Posterior vena cava (tissue), 2 donors: Measurements from ENCODE around the gene HEXA. TPM values are rescaled to one million over a fixed set of nuclear protein-coding genes. Genes with fewer than 3 reads are reported as not detected.

Source experiments
- DNase-seq: peaks from one replicate; pipeline ENCODE4 v3.0.0-alpha.2; 2020; ENCODE audit warnings: low spot score
- intact Hi-C, 2 donors: fragments of 100-400 bp; cut with DNase I; formaldehyde crosslinking; loops; one replicate each; pipeline versions ENCODE4 v1.14.1 to v1.14.2; 2022 to 2023
- total RNA-seq, 2 donors: library from RNA; stranded (reverse); fragmentation: NEBNext Ultra II Directional; extraction: Animal tissue kit (Norgen Biotek cat#: 25700); gene quantifications; one replicate each; pipeline ENCODE4 v1.2.1, GENCODE V29; 2021
- donor health status: DM: yes; HTN: yes; CAD: no.
- donor health status: DM: yes; HTN: yes; CAD: no.

The HEXA gene
- total RNA-seq, 2 donors from 2014 or later: 84.0 to 120 TPM

DNA sequence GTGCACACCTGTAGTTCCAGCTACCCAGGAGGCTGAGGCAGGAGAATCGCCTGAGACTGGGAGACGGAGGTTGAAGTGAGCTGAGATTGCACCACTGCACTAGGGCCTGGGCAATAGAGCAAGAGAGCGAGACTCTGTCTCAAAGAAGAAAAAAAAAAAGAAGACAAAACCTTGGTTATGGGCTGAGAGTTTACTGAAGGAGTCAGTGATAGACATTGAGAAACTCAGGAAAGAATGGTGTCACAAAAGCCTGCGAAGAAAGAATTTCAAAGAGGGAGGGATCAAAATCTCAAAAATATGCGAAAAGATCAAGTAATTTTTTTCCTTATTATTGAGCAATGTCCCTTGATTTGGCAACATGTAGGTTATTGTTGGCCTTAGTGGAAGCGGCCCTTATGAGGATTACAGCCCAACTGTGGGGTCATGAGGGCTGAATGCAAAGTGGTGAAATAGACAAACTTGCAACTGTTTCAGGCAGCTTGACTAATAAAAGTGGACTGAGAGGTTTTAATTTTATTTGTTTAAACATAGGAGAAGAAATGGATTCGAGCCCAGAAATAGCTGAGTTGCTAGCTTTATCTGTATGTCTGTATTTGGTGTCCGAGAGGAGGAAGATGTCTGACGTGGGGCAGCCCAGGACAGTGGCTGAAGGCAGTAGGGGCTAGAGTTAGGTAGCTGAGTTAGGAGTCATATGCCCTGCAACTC is 37.0 kb downstream of the HEXA start:
- no peak for DNase-seq
- intact Hi-C loops: no loop called here

DNA sequence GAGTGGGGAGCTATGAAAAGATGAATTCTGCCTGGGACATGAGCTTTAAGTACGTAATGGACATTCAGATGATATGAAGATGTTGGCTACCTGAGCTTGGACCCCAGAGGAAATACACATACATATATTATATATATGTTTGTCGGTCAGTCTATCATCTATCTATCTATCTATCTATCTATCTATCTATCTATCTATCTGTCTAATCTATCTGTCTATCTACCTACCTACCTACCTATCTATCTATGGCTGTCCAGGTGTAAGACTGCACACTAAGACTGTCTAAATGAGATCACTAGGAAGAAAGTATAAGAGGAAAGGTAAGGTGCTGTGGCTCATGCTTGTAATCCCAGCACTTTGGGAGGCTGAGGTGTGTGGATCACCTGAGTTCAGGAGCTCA is 37.7 kb downstream of the HEXA start:
- no peak for DNase-seq
- intact Hi-C loops: no loop called here

DNA sequence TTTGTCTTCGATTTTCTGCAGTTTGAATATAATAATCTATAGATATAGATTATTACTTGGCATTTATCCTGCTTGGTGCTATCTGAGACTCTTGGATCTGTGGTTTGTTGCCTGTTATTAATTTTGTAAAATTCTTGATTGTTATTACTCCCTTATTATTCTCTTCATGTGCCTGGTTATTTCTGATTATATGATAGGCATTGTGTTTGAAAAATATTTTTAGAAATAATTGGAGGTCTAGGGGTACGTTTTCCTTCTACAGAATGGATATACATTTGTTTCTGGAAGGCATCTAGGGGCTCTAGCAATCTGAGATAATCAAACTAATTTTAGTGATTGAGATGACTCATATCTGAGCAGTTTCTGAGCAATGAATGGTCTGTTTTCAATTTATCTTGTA is 41.0 kb downstream of the HEXA start:
- no peak for DNase-seq
- intact Hi-C loops: no loop called here

DNA sequence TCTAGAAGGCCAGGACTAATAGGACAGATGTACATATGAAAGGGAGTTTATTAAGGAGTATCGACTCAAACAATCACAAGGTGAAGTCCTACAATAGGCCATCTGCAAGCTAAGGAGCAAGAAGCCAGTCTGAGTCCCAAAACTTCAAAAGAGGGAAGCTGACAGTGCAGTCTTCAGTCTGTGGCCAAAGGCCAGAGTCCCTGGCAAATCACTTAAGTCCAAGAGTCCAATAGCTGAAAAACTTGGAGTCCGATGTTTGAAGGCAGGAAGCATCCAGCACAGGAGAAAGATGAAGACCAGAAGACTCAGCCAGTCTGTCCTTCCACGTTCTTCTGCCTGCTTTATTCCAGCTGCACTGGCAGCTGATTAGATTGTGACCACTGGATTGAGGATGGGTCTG is 44.8 kb downstream of the HEXA start:
- intact Hi-C loops: no loop called here
- DNase-seq: no peak

DNA sequence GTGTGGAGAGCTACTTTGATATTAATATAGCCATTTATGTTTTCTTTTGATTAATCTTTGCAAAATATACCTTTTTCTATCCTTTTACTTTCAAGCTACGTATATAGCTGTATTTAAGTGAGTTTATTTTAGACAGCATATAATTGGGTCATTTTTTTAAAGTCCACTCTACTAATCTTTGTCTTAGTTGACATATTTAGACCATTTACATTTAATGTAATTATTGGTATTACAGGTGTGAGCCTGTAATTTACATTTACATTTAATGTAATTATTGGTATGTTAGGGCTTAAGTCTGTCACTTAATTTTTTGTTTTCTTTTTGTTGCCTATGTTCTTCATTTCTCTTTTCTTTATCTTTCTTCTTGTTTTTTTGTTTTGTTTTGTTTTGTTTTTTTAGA is 52.1 kb downstream of the HEXA start:
- intact Hi-C loops: no loop called here

DNA sequence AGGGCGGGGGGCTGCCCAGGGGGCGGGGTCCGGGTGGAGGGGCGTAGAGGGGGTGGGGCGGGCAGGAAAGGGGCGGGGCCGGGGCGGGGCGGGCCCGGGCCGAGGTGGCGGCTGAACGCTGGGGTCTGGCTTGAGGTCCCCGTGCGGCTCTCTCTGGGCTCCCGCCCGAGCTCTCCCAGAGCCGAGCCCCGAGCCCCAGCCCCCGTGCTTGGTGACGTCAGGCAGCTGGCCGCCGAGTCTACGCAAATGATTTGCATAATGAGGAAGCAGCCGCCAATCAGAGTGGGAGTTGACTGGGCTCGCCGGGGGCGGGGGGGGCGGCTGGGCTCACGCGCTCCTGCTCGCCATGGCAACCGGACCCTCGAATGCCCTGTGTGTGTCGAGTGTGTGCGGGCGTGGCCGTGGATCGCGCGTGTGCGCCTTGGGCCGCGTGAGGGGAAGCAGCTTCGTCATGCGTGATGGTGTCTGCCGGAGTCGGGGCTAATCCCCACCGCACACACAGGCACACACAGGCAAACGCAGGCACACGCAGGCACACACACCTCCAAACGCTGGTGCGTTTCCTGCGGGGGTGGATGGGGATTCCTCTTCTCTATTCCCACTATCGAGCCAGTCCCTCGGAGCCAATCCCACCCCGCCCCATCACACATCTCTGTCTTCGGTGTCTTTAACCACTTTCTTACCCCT is 55.7 kb downstream of the HEXA start, which contains the start of gene CELF6:
TSS of gene CELF6 (minus strand) at position 173 of the 687 bp plus-strand sequence. CDS start 283 bp downstream, outside the sequence.
- intact Hi-C loops: no loop called here
- peak; percentile 95 for DNase-seq

More for the DNA sequence above, 52.1 kb downstream of the HEXA start:
- no peak for DNase-seq

DNA sequence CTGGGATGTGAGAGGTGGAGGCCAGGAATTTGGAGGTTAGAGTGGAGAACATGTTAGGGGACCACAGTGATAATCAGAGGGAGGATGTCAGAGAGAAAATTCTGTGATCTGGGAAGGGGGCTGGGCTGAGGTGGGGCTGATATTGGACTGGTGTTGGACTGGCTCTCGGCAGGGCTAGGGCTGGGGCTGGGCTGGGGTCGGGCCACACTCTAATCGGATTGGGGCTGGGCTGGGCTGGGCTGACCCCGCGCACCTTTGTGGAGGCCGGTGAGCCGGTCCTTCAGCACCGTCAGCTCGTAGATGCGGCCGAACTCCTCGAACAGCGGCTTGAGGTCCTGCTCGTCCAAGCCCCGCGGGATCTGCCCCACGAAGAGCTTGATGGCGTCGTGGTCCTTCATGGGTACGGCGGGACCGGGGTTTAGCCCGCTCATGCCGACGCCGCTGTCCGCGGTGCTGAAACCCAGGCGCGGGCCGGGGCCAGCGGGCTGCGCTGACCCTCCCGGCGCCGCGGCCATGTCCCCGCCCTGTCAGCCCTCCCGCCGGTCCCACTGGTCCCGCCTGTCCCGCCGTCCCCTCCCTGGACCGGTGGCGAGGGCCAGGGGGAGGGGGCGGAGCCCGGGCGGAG is 56.3 kb downstream of the HEXA start:
- intact Hi-C loops: no loop called here
- peak; percentile 92 for DNase-seq

DNA sequence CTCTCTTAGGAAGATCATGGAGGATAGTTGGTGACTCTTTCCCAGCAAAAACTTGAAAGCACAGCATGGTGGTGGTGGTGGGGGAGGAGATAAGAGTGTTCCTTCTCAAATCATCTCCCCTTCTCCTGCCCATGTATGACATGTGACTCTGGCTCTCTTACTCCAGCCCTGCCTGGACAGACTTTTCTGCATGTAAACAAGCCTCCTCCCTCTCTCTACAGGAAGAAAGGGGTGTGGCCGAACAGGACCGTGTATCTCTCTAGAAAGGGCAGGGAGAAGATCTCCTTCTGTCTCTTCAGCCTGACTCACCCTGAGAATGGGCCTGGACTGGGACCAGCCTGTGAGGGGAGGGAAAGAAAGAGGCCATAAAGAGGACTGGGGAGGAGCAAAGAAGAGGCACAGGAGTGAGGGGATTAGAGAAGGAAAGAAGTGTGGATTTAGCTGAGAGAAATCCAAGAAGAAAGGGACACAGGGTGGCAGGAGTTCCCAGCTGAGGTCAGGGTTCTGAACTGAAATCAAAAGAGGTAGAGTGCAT is 57.3 kb downstream of the HEXA start:
- DNase-seq: no peak
- intact Hi-C loops: no loop called here

DNA sequence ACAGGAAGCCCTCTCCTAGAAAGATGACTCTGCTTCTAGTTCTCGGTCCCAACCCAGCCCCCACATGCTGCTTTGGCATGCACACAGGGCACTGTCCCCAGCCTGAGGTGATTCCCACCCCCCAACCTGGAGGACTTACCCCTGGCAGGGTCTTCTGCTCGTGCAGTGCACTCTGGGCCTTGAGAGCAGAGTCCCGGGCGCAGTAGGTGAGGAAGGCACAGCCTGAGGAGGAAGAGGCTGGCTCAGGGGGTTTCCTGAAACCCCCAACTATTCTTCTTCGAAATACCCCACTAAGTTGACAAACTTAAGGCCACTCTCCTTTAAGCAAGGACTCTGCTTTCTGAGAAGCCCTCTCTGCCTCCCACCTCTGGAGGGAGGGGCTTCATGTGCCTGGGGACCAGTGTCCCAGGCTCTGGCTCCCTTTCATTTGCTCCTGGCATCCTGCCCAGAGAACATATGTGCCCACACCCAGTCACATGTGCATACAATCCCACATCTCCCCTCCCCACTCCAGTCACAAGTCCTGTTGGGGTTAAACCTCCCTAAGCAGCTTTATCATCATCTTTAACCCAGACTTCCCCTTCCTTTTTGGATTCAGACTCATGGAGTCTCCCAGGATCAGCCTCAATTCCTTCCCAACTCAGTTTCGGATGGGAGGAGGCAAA is 60.0 kb downstream of the HEXA start:
- no peak for DNase-seq
- intact Hi-C loops: no loop called here

DNA sequence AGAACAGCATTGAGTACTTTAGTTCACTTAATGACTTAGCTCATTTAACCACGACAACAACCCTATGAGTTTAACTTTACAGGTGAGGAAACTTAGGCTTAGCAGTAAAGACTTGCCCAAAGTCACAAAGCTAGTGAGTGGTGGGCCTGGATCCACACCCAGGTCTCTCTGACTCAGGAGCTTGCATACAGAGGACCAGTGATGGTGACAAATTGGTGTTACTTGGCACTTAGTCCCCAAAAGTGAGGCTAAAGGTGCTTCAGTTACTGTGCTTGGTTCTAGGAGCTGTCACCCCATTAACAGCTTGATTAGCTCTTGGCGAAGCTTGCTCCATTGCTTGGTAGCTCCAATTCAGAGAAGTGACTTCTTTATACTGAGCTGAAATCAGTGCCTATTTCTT is 61.9 kb downstream of the HEXA start:
- intact Hi-C loops: no loop called here
- DNase-seq: no peak

DNA sequence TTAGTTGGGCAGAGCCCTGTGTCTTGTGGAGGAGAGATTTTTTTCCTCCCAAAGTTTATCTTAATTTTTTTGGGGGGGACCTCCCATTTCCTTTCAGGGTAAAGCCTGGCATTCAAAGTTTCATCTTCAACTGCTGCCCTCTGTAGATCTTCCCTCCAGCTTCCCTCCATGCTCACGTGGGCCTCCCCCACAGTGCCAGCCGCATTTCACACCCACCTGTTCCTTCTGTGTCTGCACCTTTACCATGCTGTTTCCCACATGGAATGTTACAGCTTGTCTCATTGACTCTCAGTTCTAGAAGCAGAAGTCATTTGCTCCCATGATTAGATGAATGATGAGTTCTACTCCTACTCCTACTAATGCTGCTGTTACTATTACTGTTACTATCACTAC is 62.4 kb downstream of the HEXA start:
- intact Hi-C loops: no loop called here
- no peak for DNase-seq

DNA sequence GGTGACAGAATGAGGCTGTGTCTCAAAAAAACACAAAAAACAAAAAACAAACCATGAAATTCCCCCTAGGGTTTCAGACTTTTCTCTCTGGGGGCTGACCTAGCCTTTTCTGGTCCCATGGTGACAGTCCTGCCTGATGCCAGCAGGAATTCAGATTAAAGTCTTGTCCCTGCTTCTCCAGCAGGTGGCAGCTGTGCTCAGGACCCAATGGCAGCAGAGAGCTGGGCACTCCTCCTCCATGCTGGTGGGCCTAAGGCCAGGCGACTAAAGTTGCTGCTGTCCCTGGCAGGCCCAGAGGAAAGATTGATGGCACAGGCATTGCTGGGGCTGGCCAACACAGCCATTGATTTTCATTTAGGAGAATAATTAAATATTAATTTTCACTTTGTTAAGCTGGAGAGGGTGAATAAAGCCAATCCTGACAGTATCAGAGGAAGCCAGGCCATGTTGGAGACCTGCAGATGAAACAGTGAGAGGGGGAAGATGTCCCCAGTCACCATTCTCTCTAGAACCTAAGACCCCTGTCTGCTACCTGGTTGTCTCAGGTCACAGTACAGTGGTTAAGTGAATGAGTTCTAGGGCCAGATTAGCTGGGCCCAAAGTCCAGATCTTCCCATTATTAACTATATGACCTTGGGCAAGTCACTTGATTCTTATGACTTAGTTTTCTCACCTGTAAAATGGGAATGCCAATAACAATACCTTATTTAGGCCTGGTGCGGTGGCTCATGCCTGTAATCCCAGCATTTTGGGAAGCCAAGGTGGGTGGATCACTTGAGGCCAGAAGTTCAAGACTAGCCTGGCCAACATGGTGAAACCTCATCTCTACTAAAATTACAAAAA is 63.0 kb downstream of the HEXA start:
- intact Hi-C loops: no loop called here
- DNase-seq: peak; percentile 90

DNA sequence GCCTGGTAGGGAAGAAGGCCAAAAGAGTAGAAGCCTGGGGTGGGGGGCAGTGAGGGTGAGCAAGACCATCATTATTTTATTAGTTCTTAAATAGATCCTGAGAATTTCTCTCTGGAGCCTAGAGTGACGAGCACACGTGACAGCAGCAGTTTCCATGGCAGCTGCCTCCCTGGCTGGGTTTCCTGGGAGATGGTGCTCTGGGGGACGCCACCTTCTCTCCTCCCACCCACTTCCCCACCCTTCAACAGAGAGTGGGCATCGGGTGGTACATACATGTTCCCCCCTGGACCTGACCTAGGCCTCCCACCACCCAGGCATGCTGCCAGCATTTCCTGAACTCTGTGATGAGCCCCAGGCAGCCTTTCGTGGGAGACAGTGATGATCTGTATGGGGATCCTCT is 68.8 kb downstream of the HEXA start:
- intact Hi-C loops: no loop called here
- DNase-seq: no peak

DNA sequence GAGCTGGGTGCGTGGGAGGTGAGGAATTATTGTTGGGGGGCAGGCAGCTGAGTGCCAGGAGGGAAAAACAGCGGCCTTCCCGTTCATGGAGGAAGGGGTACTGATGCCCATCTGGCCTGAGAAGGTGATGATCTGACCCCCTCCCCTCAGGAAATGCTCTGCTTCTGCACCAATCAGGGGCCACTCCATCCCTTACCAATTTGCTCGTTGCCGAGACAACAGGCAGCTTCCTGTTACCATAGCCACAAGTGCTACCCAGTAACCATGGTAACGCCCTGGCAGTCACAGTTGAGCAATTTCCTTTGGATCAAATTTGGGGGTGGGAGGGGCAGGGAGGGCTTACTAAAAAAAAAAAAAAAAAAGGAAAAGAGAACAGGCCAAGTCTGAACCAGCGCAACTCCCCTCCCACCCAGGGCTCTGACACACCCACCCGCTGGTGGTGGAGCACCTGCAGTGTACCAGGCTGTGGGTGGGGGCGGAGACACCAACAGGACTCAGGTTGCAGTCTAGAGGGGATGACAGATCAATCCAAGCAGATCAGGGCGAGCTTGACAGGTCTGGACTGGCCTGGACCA is 69.5 kb downstream of the HEXA start:
- intact Hi-C loops: no loop called here
- no peak for DNase-seq

DNA sequence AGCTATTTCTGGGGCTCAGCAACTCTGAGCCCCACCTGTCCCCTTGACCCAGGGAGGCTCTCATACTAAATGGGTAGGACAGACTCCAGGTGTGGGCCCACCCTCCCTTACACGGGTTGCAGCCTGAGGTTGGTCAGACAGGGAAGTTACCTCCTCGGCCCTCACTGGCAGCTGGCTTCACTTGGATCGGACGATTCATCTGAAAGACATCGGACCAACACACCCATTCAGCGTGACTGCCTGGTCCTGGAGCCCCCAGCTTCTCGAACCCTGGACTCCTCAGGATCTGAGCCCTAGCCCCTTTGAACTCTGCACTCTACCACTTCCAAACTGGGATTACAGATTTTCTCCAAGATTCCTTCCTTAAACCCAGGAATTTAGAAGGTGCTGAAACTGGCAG is 71.2 kb downstream of the HEXA start:
- intact Hi-C loops: no loop called here
- no peak for DNase-seq

DNA sequence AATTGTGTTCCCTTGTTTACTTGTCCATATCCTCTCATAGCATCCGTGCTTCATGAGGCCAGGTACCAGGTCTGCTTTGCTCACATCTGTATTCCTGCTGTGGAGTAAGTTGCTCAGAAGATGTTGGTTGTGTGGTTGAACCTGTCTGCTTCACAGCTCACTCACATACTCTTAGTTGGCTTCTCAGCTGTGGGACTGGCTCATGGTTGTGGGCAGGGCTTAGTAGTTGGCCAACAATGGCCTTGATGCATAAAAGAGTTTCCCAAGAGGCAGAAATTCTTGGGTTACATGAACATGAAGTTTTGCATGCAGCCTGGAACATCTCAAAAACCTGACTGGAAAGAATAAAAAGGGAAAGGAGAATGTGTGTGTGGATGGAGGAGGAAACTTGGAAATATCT is 72.9 kb downstream of the HEXA start:
- DNase-seq: no peak
- intact Hi-C loops: no loop called here
